Measurements from ENCODE around the gene GPR137B.
A peak's percentile ranks its signal among the peaks of the same experiment; 100 is the strongest.

Gene GPR137B

DNA sequence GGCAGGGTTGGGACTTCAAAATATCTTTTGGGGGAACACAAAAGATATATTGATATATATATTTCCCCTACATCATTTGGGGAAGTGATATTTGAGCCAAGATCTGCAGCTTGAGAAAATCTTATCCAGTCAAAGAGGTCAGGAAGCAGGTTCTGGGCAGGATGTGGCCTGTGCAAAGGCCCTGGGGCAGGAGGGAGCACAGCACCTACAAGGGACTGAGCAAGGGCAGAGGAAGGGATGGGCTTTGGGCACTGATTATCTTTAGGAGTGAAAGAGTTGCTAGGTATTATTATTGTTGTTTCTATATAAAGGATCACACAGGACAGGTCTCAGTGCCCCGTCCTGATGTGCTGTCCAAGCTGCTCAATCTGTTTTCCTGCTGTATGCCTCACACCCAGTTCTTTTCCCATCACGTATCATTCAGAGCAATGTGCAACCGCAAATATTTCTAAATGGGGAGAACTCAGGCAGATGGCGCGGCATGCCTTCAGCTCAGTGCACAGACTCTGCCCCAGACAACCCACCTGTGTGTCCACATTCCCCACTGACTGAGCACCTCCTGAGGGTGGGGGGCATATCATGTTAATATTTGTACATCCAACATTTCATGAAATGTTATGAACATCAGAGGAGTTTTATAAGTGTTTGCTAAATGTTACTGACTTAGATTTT lies 28.1 kb upstream of the GPR137B start:
- DNase-seq (ENCODE audit: low read depth), result no peak

DNA sequence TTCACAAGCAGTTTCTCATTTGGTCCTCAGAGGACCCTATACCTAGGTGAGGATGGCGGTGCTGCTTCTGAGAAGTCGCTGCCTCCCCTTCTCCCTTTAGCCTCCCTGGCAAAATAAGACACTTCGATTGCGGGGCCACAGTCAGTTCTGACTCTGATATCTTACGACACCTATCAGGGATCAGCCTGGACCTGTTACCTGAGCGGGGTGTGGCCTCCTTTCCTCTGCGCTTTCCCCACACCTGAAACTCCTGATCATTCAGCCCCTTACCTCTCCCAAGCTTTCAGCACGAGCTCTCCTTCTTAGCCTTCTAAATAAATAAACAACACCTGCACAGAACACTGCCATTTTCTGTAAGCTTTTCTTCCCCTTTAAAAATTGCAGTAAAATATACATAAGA lies 24.6 kb upstream of the GPR137B start:
- no peak for DNase-seq (ENCODE audit: low read depth)

DNA sequence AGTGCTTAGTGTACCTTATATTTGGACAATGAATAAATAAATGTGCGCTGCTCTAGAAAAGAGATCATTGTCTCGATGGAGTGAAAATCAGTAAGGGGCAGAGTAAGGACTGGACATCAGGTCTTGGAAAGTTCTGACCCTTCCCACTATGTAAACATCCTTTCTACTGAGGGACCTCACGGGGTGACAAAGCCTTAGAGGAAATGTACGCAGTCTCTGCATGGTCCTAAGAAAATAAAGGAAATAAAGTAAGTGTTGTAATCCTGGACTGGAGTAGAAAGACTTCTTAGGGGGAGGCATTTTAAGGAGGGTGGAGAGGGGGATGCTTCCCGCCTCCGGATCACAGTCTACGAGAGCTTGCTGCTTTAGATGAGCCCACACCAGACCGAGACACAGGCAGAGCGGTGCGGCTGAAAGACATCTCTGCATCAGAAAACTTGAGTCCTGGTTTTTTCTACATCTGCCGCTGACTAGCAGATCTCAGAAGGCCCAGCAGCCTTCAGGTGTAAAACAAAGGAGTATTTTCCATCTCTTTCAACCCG lies 22.3 kb upstream of the GPR137B start:
- no peak for DNase-seq (ENCODE audit: low read depth)

DNA sequence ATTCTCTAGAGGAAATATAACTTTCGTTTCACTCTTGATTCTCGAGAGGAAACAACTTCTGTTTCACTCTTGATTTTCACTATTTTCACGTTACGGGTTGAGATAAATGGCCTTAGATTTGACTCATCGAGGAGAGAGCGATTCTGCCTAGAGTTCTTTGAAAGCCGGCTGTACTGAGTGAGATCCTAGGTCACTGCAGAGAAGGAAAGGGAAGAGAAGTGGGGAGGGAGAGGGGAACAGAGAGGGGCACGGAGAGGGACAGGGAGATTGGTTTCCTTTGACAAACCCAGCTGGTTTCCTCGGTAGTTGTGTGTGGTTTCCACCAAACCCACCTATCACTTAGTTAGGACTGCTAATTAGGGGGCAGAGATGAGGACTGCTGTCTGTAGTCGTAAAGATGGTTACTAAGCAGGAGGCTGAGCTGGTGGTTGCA lies 21.6 kb upstream of the GPR137B start:
- no peak for DNase-seq (ENCODE audit: low read depth)

DNA sequence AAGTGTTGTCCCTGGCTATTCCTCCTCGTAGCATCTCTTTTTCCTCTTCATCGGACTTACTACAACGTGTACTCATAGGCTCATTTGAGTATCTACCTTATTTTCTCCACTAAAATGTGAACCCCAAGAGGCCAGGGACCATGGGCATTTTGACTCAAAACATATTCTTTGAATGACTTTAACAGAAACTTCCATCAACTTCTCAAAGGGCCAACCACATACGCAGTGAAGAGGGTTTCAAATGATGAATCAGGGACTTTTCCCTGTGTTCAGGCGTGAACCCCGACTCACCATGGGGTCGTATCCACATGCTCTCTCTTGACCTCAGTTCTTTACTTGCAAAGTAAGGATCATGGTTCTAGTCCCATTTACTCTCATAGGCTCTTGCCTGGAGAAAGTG lies 20.2 kb upstream of the GPR137B start:
- DNase-seq (ENCODE audit: low read depth), result no peak

- no peak for DNase-seq (ENCODE audit: low read depth)
Observed at GRCh38 chr1:236123563-236123962, 18.8 kb upstream of the GPR137B start.

DNA sequence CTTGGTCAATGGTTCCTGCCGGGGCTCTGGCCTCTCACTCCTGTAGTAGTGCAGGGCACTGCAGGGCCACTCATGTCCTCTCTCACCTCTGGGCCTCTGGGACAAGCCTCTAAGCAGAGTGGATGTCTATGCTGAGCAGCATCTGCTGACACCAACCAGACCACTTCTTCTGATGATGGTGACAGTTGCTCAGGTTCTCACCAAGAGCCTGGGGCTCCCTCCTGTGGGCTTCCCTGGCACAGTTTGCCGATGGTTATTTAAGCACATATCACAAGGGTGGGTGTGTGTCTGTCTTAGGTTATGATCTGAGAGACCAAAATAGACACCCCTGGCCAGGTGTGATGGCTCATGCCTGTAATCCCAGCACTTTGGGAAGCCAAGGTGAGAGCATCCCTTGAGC lies 17.4 kb upstream of the GPR137B start:
- peak; percentile 21 for DNase-seq (ENCODE audit: low read depth)

DNA sequence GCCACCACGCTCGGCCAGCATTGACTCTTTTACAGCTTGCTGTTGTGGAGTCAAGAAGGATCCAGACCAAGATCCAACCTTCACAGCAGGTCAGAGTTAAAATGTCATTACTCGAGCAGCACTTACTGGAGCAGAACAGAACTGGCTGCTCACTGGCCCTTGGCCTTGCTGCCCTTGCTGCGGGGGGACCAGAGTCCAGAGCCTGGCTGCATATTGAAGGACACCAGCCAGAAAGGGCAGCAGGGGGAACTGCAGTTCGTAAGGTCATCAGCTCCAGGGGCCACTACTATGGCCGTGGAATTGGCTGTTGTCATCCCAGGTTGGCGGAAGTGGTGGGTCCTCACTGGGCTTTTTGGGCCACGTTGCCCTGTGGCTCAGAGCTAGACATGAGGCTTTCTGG lies 15.3 kb upstream of the GPR137B start:
- DNase-seq (ENCODE audit: low read depth), result no peak

DNA sequence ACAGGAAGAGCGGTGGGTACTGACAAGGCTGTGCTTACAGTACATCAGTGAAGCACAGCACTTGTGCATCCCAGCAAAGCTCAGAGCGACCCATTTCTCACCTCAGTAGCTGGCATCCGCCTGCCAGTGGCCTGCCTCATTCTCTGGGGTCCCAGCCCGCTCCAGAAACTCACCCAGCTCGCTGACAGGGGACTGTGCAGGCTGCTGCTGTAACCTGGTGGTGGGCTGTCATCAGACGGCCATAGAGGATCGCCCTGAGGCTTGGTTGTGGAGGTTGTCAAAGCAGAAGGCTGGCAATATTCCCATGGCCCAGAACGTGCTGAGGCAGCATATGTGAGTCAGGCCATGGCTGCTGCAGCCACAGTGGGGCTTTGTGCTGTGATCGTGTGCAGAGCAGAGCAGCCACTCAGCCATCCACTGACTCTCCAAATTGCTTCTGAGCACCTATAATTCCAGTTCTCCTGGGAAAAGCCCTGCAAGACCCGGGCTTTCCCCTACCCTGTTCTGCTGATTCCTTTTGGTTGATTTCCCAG lies 13.6 kb upstream of the GPR137B start:
- DNase-seq (ENCODE audit: low read depth), result no peak

DNA sequence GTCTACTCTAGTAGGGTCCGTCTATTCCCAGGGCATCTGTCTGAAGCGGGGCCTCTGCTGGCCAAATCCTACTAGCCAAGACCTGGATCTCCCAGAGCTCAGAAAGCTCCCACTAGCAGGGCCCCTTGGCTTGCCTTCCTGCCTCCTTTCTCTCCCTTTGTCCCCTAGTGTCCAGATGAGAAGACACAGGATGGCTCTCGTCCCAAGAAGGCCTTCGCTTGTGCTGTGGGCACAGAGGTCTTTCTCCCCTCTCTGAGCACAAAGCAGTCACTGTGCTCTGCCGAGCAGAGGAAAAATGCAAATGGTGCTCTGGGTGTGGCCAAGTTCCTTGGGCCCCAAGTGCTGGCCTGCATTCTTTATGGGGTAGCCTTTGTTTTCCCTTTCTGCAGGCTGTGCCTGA lies 13.0 kb upstream of the GPR137B start:
- no peak for DNase-seq (ENCODE audit: low read depth)

GRCh38 chr1:236130372-236130771 lies 12.0 kb upstream of the GPR137B start:
- DNase-seq (ENCODE audit: low read depth), result no peak

GRCh38 chr1:236131916-236132315 lies 10.4 kb upstream of the GPR137B start:
- DNase-seq (ENCODE audit: low read depth), result no peak

DNA sequence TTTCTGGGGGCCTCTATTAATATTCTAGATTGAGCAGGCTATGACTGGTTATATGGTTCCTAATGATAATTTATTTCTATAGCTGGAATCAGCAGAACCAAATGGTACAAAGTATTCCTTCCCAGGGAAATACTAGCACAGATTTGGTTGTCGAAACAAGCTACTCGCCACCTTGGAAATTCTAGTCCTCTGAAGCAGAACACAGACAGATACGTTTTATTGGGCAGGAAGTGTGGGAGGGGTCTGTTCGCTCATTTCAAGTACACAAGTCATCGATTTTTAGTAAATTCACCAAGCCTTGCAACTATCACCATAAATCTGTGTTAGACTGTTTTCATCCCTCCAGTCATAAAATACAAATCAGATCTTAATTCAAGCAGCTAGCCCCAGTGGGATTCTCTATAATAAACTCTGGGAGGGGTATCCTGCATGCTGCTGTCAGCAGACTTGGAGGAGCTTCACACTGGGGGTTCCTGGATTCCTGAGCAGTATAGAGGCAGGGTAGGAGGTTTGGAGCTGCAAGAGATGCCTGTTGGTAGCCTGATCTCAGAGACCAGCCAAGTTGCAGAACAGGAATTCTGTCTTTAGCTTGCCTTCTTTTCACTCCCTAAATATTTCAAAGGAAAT lies 9.8 kb upstream of the GPR137B start:
- no peak for DNase-seq (ENCODE audit: low read depth)

DNA sequence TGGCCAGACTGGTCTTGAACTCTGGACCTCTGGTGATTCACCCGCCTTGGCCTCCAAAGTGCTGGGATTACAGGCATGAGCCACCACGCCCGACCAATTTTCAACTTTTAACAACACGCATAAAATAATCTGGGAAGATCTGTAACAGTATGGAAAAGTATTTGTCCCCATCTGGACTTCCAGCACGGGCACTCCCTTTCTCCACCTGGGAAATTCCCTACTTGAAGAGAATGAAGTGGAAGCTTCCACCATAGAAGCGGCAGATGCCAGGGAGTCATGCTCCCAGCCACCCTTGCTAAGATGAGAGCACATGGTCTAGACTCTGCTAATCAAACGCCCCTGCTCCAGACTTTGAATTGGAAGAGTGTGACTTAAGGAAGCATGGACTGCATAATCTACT lies 9.0 kb upstream of the GPR137B start:
- no peak for DNase-seq (ENCODE audit: low read depth)

- no peak for DNase-seq (ENCODE audit: low read depth)
Observed at GRCh38 chr1:236133802-236134201, 8.5 kb upstream of the GPR137B start.

DNA sequence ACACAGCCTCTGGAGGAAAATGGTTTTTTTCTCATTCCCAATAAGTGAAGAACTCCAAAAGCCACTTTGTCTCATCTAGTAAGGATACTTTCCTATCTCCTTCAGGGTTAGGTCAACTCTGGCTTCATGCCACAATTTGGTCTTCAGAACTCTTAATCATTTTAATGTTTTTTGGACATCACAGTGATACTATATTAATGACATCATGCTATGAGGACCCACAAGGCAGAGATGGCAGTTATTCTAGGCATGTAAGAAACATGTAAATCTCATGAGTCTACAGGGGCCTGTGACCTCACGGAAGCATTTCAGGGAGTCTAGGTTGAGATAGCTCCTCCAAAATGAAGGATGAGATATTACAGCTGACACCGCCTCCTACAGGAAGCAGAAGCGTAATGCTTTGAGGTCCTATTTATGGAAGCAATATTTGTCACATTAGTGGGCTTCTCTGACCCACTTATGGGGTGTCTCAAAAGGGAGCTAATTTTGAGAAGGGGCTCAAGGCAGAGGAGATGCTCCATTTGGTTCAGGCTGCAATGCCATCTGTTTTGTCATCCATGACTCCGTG lies 5.0 kb upstream of the GPR137B start:
- no peak for DNase-seq (ENCODE audit: low read depth)

DNA sequence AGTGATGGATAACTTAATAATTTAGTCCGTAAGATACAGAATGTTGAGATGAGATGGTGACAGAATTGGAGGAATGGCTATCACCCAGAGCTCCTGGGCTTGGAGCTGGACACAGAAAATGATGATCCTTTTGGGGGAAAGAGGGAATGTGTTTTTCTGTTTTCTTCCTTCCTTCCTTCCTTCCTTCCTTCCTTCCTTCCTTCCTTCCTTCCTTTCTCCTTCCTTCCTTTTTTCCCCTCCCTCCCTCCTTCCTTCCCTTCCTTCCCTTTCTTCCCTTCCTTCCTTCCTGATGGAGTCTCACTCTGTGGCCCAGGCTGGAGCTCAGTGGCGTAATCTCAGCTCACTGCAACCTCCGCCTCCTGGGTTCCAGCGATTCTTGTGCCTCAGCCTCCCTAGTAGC lies 2.8 kb upstream of the GPR137B start:
- DNase-seq (ENCODE audit: low read depth), result no peak

DNA sequence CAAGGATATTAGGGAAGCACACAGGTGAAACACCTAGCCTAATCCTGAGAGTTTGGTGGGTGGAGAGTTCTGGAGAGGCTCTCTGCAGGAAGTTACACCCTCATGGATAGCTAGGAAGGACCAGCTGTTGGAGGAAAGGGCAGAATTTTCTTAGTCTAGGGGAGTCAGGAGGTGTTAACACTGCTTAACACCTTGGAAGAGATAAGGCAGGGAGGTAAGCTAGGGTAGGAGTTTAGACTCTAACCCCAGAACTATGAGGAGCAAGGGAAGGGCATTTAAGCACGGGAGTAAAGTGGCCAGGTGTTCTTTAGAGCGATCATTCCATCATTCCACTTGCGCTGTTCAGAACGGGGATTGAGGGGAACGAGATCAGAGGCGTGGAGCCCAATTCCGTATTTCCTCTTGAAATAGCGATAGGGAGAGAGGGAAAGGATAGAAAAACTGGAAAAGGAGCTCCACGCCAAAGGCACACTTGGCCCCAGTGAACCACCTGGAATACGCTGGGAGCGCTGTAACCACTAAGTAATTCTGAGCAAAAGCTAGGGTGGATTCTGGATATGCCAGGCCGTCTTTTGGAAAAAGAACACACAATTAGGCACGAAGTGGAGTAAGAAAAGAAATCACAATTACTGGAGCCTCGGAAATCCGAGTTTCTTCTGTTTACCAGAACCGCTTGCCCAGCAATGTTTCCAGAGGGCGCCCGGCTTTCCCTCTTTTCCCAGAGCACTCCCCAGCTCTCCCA lies 1.5 kb upstream of the GPR137B start:
- no peak for DNase-seq (ENCODE audit: low read depth)

- DNase-seq (ENCODE audit: low read depth), result peak; percentile 61
Observed at GRCh38 chr1:236141447-236142252, 689 bp upstream of the GPR137B start.

DNA sequence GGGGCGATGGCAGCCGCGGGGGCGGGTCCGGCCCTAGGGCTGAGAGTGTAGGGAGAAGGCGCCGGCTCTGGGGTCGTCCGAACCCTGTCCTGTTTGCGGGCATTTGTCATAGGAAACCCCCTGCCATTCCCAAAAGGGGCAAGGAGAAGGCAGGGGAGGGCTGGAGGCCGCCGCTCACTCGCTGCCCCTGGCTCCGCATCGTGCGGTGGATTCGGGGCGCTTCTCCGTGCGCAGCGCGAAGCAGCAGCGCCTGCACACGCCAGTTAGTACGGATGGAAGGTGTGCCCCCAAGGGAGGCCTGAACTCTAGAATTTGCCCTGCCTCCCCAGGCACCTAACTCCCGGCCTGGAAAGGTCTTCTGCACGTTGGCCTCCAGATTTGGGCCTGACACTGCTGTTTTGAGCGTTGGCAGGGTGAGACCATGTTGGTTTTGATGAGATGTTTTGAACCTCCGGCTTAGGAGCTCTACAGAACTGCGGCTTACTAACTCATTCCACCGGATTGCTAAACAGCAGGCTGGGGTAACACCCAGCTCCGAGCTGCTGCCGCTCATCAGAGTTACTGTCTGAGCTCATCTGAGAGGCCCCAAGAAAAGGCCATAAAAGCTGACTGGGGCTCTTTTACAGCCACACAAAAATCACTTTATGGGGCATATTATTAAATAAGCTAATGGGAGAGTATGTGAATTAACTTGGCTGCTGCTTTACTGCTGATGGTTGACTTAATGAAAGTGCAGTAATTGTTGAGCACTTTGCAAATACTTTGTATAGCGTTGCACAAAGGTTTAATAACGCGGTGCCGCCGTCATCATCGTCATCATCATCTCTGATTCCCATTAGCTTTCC lies 987 bp downstream of the GPR137B start:
- peak; percentile 59 for DNase-seq (ENCODE audit: low read depth)

DNA sequence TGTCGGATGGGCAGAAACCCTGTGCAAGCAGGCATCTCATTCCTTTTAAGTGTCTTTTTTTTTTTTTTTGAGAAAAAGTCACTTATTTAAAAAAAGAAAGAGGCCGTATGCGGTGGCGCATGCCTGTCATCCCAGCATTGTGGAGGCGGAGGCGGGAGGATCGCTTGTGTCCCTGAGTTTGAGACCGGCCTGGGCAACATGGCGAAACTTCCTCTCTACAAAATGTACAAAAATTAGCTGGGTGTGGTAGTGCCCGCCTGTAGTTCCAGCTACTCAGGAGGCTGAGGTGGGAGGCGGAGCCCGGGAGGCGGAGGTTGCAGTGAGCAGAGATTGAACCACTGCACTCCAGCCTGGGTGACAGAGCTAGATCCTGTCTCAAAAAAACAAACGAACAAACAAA lies 1.7 kb downstream of the GPR137B start:
- no peak for DNase-seq (ENCODE audit: low read depth)

Measured in ELR (cell line).